ENCODE data around the gene GPR63.

The GPR63 gene

DNA sequence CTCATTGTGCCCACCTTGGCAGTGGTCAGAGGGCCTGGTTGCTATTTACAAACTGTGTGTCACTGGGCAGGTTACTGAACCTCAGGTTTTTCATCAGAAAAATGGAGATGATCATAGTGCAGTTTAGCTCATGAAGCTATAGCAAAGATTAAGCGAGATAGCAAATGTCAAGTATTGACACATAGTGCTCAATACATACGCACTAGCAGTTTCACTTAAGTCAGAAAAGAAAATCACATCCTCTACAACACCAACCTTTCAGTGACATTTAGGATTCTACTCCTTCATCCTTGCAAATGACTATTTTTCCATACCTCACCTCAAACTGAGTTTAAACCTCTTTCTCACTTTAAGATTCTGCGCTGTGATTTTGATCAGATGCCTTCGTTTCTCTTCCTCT lies 16.2 kb downstream of the GPR63 start:
- no peak for DNase-seq (ENCODE audit: low spot score)

DNA sequence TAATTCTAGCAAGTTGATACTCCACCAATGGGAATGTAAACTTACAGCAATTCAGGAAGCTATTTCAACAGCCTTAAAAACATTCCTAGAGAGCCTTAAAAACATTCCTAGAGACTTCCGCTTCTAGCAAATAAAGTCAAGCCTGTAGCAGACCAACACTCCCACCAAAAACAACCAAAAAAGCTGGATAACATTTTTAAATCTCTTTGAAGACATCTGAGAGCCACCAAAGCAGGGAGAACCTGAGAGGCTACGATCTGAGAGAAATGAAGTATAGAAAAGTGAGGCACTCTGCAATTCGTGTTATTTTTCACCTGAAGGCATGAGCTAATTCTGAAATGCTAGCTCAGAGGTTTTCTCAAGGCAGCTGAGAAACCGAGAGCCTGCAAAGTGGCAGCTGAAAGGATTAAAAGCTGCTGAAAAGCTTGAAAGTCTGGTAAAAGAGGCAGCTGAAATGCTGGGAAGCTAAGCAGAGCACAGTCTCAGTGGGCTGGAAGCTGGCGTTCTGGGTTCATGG lies 20.9 kb downstream of the GPR63 start:
- no peak for DNase-seq (ENCODE audit: low spot score)

DNA sequence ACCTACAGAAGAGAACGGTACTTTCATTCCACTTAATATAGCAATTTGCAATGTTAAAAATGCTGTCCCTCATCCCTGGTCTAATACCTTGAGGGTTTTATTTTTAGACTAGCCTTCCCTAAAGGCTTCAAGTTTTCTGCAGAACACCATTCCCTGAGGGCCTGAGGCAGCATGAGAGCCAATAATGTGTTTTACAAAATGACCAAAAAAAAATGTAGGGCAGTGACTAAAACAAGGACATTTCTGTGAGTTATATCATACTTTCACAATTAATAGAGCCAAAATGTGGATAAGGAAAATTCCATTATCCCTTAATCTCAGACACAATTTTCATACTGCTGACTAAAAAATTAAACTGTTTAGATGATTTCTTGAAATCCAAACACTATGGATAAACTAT lies 22.7 kb downstream of the GPR63 start:
- no peak for DNase-seq (ENCODE audit: low spot score)

DNA sequence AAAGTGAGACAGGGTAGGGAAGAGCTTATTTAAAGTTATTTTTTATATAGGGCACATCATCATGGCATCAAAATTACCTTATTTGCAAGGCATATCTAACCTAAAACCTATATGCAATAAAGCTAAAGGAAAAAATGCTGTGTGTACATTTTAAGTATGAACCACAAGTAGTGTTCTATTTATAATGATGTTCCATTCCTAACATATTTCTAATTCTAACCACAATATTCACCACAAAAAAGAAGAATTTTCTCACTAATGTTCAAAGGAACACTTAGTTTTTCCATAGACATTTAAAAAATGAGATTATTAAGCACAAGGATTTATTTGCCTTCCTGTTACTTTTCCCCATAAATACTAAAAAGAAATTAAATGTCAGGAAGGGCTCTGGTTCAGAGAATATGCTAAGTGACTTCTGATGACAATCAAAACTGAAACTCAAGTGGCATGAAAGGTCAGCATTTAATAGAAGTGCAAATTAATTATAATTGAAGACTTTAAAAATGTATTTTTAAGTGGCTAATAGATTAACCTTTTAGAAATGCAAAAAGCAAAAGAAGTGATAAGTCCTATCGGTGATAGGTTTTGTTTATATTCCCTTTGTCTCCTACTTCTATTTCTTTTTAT lies 25.1 kb downstream of the GPR63 start:
- DNase-seq (ENCODE audit: low spot score): no peak

DNA sequence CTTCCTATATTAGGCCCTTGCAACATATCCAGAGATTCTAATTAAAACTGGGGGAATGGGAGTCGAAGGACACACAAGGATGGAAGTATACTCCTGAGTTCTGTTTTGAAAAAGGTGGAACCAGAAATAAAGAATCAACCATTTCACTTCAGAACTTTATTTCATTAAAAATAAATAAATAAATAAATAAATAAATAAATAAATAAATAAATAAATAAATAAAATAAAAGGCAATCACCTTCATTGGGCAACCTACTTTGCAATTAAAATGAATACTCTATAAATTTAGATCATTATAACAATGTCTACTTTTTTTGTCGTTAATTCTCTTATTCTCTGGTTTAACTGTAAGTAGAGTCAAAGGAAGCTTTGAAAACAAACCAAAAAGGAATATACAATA lies 25.6 kb downstream of the GPR63 start:
- no peak for DNase-seq (ENCODE audit: low spot score)

DNA sequence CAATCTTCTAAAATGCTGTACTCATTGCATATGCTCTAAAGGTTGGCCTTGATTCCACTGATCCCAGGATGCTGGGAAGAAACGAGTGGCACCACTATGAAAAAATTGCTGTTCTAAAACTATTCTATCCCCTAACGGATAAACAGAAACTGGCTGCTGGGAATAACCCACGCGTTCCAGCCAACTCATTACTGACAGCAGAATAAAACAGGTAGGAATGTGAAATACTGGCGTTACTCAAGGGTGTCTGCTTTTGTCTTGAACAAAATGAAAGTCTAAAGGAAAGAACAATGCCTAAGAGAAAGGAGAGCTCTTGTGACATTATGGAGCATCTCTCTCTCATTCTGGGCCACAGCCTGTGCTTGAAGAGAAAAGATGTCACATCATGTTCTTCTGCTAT lies 26.1 kb downstream of the GPR63 start:
- no peak for DNase-seq (ENCODE audit: low spot score)

DNA sequence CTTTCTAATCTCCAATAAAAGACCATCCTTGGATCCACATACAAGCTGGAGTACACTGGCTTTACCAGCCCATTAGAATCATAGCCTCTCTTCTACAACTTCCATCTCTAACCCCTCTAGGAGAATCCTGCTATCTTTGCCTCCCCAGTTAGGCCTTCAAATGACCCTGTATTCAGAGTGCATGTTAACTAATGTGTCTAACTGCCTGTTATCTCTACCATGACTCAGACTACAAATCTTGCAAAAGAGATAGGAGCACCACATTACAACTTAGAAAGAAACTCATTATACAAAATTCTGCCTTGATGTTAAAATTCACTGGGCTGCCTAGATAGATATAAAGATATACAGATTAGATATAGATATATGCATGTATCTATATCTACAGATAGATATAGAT lies 28.2 kb downstream of the GPR63 start:
- DNase-seq (ENCODE audit: low spot score): no peak

DNA sequence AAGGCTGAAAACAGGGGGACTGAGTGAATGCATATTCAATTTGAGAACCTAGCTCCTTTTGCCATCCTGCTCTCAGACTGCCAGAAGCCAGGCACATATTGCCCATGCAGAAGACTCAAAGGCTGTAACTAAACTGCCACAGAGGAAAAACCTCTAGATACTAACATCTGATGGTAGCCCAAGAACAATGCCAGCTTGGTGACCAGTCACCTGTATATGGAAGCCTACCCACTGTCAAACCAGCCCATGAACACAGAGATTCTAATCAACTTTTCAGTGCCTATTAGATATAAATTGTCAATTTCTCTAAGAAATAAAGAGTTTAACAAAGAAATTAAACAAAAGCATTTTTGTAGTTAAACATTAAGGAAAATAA lies 34.2 kb downstream of the GPR63 start:
- no peak for DNase-seq (ENCODE audit: low spot score)

DNA sequence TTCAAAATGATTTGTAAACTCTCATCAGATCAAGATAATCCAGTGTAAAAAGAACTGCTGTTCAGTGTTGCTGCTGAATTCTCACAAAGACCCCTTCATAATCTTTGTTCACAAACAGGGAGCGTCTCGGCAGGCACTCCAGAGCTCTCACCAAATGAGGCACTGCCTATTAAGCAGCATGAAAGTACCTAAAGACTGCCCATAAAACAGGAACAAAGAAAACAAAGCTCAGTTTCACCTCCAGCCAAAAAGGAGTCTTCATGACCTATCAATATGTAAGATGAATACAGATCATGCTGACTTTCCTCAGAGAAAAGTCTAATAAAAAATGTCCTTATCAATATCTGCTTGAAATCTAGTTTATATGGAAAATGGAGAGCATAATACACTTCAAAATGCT lies 41.8 kb downstream of the GPR63 start:
- no peak for DNase-seq (ENCODE audit: low spot score)

DNA sequence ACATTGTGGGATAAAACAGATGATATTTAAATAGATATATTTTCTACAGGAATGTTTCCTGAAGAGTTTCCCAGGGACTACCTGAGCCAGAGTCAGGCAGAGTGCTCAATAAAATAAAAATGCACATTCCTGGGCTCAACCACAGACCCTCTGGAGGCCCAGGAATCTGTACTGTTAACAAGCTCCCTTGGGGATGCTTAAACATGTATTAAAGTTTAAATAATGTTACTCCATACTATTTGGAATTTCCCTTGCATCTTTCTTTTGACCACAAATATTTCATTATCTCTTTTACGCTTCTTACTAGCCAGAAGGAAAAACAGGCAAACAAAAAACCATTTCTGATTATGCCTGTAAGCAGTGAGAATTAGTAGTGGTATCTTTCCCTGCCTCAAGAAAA lies 42.3 kb downstream of the GPR63 start:
- no peak for DNase-seq (ENCODE audit: low spot score)

DNA sequence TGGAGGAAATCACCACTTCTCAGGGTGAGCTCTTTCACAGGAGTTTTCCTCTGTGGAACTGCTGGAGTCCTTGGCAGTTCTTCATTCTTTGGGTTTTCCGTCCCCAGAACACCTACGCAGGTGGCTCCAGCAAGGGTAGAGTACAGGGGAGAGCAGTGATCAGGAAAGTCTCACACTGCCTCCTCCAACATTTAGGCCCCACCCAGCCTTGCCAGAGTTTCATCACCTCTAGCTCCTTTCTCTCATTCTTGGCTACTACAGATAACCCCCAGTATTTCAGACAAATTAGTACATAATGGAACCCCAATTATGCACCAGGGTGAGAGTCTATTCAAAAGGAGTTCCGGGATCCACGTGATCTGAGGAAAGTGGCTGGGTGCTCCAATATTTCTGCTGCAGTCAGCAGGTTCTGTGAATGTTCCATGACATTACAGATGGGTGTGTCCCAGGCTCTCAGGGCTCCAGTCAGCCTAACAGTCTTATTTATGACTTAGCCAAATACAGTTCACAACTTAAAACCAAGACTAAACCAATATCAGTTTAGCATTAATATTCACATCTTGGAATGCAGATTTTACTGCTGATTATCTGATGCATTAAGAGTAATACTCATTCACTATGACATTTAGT lies 44.6 kb downstream of the GPR63 start:
- no peak for DNase-seq (ENCODE audit: low spot score)

DNA sequence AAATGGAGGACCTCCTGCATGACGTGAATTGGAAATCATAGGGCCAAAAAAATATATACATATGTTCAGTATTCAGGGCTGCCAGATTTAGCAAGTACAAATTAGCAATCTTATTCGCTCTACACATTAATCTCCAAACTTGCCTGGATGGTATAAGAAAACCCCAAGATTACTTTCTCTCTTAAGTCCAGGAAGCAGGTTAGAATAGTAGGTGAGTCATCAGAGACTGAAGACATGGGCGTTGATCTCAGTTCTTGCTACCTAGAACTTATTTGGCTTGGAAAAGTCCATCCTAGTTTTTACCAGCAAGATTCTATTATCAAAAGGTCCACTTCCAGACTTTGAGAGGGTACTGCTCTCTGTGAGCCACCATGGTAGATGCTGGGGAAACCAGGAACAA lies 47.4 kb downstream of the GPR63 start:
- DNase-seq (ENCODE audit: low spot score): no peak

DNA sequence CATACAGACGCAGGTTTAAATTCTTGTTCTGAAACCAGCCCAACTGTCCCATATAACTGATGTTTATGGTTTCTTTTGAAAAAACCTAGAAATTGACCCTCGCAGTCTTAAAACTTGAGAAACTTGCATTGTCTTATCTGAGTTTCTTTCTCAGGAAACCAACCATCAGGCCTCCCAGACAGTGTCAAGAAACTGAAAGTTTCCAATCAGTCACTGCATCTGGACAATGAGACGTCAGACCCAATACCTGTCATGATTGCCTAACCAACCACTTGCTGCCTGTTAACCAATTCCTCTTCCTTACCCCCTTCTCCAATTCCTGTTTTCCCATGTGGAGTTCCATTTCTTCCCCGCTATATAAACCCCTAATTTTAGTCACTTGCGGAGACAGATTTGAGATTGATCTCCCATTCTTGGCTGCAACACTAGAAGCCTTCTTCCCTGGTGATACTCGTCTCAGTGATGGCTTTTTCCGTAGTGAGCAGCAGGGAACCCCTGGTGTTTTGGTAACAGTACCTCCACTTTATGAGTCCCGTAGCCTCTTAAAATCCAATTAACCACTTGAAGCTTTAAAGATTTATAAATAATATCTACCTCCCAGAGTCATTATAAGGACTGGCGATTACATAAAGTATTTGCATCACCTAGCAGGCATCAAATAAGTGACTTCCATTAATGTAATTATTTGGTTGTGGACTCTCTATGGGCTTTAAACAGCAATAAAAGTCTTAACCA lies 49.3 kb downstream of the GPR63 start:
- DNase-seq (ENCODE audit: low spot score): no peak

DNA sequence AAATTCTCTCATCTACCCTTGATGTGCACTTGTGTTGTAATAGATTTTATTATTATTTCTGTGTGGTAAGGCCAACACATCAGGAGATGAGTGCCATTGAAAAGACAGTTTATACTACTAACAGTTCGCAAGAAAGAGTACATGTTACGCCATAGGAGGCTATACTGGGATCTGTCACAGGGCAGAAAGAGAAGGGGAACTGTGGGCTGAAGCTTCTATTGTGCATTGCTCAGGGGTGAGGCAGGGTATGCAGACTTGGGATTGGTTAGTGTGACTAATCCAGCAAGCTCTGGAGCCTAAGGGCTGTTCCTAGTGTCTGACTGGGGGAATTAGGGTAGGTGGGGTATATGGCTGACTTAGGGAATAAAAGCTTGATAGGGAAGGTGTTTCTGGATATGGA lies 50.9 kb downstream of the GPR63 start:
- no peak for DNase-seq (ENCODE audit: low spot score)

DNA sequence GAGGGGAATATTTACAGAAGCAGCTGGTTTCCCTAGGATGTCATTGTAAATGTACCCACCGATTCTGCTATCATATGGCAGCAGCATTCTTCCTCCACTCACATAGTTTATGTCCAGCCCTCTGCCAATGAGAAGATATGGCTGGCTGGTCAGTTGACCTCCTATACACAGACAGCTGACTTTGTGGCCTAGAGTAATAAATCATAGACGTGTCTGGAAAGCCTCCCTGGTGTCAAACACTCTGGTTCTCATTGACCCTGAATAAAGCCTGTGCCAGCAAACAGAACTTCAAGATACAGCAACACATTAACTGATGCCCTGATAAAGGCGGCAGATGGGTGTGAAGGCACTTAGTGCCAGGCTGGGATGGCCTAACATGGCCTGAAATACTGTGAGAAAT lies 52.6 kb downstream of the GPR63 start:
- no peak for DNase-seq (ENCODE audit: low spot score)

DNA sequence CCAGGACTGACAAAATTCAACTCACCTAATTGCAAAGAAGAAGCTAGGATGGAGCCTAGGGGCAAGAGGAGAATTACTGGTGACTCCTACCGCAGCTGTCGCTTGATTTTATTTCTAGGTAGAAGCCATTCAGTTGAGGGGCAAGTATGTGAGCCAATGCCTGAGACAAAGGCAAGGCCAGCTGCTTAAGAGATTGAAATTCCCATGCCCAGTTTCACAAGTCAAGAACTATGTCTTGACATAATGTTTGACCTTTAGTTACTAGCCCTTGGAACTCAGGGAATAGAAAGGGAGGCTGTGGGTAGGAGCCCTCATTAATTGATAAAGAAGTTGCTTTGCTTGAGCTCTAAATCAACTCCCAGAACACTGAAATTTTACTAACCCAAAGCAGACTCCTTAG lies 54.0 kb downstream of the GPR63 start:
- no peak for DNase-seq (ENCODE audit: low spot score)

DNA sequence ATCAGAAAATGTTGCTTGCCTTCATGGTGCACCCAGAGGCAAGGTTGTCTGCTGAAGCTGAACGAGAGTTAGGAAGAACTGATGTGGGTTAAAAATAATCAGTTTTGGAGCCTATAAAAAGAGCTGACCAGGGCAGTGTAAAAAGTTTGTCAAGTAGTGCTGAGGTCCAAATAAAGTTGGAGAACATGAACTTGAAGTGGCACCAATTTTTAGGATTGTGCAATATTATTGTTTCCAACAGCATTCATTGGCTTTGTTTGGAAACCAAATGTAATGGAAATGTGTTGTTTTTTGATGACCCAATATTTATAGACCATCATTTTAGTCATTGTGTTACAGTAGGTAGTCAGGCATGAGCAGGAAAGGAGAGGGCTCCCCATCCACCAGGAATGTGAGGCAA lies 55.7 kb downstream of the GPR63 start:
- no peak for DNase-seq (ENCODE audit: low spot score)

DNA sequence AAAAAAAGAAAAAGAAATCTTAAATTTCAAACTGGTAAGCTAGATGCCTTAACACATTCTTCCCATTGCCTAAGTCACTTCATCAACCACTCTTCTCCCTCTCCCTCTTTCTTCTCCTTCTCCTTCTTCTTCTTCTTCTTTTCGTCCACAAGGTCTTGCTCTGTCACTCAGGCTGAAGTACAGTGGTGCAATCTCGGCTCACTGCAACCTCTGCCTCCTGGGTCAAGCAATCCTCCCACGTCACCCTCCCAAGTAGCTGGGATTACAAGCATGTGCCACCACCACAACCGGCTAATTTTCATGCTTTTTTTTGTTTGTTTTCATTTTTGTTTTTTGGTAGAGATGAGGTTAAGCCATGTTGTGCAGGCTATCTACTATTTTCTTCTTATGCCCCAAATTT lies 60.2 kb downstream of the GPR63 start:
- no peak for DNase-seq (ENCODE audit: low spot score)

DNA sequence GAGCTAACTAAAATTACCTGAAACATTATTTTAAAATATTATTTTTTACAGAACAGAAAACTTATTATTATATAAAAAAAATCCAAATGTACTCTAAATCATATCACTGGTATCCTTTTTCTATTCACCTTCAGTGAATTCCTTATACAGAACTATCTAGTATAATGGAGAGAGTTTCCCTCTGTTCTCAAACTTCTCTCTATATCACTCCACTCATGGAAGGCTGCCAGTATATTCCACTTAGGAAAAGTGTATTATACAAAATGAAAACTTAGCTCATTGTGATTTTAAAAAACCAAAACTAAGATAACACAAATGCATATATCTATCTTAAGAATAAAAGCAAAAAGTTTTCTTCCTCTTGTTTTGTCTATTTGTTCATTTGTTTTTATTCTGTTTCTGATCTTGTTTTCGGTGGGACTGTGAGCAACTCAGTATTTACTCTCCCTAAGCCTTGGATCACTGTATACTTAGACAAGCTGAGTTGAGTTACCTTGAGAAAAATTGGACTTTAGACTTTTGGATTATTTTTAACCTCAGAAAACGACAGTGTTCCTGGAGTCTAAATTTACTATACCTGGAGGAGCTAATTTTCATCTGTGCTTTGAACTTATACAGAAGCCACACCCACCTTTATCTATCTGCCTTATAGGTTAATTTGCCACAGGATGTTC lies 61.4 kb downstream of the GPR63 start:
- DNase-seq (ENCODE audit: low spot score): no peak

DNA sequence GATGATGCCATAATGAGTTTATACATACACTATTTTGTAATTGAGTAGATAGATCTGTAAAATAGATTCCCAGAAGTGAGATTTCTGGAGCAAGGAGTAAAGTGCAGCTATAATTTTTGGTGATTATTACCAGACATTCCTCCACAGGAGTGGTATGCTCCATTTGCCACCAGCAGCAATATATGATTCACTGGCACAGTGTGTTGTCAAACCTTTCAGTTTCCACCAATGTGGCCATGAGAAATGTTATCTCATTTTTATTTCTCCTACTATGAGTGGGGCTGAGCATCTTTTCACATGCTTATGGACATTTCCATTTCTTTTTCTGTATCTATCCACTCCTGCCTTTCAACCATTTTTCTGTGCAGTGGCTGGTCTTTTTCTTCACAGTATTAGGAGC lies 70.5 kb downstream of the GPR63 start:
- no peak for DNase-seq (ENCODE audit: low spot score)

DNA sequence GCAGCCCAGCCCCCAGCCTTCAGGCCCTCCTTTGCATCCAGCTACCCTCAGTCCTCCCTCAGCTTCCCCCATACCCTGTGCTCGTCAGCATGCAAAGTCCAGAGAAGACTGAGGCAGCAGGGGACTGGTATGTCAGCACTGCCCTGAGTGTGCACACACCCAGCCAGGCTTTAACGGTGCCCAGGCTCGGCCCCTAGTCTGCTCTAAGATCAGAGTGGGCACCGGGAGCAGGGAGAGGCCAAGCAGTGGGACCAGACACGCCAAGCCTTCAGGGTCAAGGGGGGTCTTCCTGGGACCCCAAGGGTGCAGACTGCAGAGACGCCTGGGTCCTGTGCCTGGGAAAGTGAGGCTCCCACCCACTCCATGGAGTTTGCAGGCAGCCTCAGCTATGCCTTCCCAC lies 74.7 kb downstream of the GPR63 start:
- no peak for DNase-seq (ENCODE audit: low spot score)

DNA sequence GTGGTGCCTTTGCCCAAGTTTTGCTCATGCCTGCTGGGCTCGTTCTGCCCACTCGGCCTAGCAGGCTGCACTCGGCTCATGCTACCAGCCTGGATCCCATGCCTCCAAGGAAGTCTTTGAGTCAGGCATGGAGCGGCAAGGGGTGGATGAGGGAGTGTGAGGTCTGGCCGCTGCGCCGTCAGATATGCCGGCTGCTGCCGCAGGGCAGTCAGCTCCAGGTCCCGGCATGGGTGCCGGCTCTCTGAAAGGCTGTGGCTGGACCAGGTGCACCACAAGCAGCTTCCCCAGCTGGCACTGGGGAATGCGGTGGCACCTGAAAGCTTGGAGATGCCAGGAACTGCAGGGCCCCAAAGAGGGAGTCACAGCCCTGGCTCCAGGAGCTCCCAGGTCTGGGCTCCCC lies 75.5 kb downstream of the GPR63 start:
- no peak for DNase-seq (ENCODE audit: low spot score)

DNA sequence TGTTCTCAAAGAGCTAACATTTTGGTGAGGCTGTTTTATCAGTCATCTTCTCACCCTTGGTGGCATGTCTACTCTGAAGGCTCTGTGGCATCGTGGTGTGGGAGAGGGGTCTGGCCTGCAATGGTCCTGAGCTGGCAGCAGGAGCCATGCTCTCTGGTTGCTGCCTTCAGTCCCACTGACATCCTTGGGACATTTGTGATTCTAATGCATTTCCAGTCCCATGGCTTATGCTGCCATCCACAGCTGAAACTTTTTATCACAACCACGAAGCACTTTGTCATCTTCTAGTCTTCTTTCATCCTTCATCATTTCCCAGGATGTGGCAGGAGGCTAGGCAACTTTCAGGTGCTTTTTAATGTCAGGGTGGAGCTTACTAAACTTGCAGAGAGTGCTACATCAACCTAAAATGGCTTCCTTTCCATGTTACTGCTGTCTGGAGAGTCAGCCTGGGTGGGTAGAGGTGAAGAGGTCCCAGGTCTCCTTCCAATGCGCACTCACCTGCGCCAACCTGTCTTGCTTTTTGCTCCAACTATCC lies 77.1 kb downstream of the GPR63 start:
- DNase-seq (ENCODE audit: low spot score): peak; percentile 52
